ENCODE measurements around the gene MRPS2. TPM values are rescaled to one million over a fixed set of nuclear protein-coding genes. Genes with fewer than 3 reads are reported as not detected.
"Not testable (repeated sequence)": the region's sequence is repeated elsewhere in the genome, so short reads cannot be mapped to it uniquely, and the experiment has no call there.

The MRPS2 gene
- total RNA-seq = 13.4 and 19.5 TPM in 2 replicates

- DNase-seq = peak; percentile 92
Observed at GRCh38 chr9:135500525-135501260, at the start of gene MRPS2. Gene MRPS2, plus strand, starts transcription at chr9:135500682. Its CDS starts 29 bp downstream, at chr9:135500711.

- DNase-seq = no peak
Observed at GRCh38 chr9:135450956-135451355, 49.5 kb upstream of the MRPS2 start.

GRCh38 chr9:135451909-135452308 lies 48.6 kb upstream of the MRPS2 start:
- not testable (repeated sequence) for DNase-seq

DNA sequence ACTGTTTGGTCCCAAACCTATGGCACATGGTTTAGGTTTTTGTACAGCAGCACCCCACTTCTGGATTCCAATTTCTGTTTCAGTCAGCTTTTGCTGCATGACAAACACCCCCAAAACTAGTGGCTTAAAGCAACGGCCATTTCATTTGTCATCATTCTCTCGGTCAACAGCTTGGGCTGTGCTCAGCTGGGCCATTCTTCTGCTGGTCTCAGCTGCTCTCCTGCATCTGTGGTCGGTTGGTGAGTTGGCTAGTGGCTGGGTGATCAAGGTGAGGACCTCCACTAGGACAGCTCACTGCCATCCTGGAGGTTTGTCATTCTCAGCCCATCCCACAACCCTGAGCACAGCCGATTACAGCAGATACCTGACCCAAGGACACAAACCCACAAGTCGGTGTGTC lies 45.7 kb upstream of the MRPS2 start:
- no peak for DNase-seq

GRCh38 chr9:135455401-135456030 lies 45.0 kb upstream of the MRPS2 start:
- no peak for DNase-seq

DNA sequence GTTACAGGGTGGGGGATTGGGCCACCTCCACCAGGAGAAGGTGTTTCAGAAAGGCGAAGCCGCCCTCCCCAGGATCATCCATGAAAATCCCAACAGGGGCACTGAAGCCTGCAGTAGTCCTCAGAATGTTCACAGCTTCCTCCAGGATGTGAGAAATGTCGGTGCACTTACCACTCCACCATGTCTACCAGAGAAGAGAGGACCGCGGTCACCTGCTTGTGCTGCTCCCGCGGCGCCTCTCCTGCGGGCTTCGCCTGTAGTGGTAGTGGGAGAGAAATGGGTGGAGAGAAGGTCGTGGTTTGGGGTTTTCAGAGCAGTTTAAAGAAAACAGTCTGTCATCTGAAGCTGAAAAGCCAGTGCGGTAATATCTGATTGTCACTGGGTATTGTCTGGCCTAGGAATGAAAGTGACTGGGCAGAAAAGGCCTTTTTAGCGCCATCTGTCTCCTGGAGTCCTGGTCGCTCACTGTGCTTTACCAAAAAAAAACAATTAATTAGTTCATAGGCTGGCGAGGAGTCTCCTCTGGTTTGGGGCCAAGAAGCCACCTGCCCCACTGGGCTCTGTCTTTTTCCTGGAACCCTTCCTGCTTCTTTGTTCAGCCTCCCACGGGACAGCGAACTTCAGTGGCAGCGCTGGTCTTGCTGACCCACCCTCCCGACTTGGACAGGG lies 43.9 kb upstream of the MRPS2 start:
- DNase-seq = no peak

DNA sequence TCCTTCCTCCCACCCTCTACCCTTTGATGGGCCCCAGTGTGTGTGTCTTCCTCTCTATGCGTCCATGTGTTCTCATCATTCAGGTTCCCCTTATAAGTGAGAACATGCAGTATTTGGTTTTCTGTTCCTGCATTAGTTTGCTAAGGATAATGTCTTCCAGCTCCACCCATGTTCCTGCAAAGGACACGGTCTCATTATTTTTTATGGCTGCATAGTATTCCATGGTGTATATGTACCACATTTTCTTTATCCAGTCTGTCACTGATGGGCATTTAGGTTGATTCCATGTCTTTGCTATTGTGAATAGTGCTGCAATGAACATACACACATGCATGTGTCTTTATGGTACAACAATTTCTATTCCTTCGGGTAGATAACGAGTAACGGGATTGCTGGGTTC lies 42.0 kb upstream of the MRPS2 start:
- DNase-seq = not testable (repeated sequence)

GRCh38 chr9:135461936-135462335 lies 38.5 kb upstream of the MRPS2 start:
- DNase-seq = no peak

- DNase-seq = no peak
Observed at GRCh38 chr9:135463140-135463539, 37.3 kb upstream of the MRPS2 start.

DNA sequence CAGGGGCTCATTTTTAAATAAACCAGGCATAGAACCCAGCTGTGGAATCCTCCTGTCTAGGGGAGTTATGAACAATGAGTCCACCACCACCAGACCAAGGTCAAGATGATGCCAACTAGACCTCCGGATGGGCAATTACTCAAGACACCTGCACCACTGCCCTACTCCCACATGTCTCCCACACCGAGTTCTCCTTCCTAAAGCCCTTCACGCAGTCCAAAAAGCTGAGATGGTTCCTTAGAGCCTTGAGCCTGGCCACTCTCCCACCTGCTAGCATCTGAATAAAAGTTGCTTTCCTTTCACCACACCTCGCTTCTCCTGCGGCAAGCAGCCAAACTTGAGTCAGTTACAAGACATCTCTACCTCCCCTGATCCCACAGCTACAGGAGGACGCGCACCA lies 36.3 kb upstream of the MRPS2 start:
- DNase-seq = no peak

GRCh38 chr9:135468854-135469521 lies 31.5 kb upstream of the MRPS2 start:
- no peak for DNase-seq

- no peak for DNase-seq
Observed at GRCh38 chr9:135471791-135472640, 28.5 kb upstream of the MRPS2 start.

DNA sequence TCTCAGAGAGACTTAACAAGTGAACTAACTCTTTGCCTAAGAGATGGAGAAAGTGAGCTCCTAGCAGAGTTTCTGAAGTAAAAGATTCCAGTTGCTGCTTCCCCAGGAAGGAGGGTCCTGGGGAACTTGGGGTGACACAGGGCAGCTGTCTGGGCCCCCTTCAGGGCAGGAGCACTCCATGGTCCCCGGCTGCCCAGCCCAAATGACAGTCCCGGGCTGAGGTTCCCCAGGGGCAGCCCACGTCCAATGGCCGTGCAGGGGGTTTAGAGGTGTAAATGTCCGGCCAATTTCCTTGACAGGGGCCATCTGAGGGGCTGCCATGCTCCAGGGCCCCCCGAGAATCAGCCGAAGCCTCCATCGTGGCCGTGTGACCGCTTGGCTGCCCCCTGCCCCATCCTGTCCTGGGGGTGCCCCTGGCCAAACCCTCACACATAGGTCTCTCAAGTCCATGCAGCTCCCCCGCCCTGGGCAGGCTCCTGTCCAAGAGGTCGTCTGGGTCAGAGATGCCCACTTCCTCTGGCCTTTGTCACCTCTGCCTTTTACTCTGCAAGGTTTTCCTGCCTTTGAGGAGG lies 26.4 kb upstream of the MRPS2 start:
- no peak for DNase-seq

GRCh38 chr9:135474915-135475314 lies 25.6 kb upstream of the MRPS2 start:
- peak; percentile 57 for DNase-seq

GRCh38 chr9:135476561-135477355 lies 23.7 kb upstream of the MRPS2 start:
- no peak for DNase-seq

- no peak for DNase-seq
Observed at GRCh38 chr9:135478191-135478590, 22.3 kb upstream of the MRPS2 start.

- DNase-seq = peak; percentile 43
Observed at GRCh38 chr9:135478829-135479468, 21.5 kb upstream of the MRPS2 start.

- DNase-seq = no peak
Observed at GRCh38 chr9:135479469-135480052, 20.9 kb upstream of the MRPS2 start, which contains the start of gene PPP1R26. Gene PPP1R26, plus strand, starts transcription at chr9:135479782. Its CDS starts 4,729 bp downstream, at chr9:135484511.

- peak; percentile 42 for DNase-seq
Observed at GRCh38 chr9:135480071-135480939, 20.2 kb upstream of the MRPS2 start.
